ENCODE results near the gene C3orf18.

GRCh38 chr3:50568947-50569749 lies 1.6 kb upstream of the C3orf18 start, which contains the start of gene HEMK1:
- TF ChIP-seq CTCF (optimal IDR thresholded peaks at IDR 0.05 in 1 of 3, IDR thresholded peaks at IDR 0.05 in 1 of 3, conservative IDR thresholded peaks at IDR 0.05 in 1 of 3; ENCODE audit: extremely low read depth in 1 of 3, insufficient read depth in 2 of 3, low read length in 3 of 3): no peak
- TF ChIP-seq EZH2 (IDR thresholded peaks at IDR 0.05; ENCODE audit: low read length): no peak

Measured in keratinocyte (primary cell).